Heart left ventricle (tissue), 16 donors: ENCODE results near the gene PLCL1. TPM values are rescaled to one million over a fixed set of nuclear protein-coding genes. Genes with fewer than 3 reads are reported as not detected.

Experiments
- ATAC-seq, 4 donors: fragments of 200-7000 bp; cut with Tn5 transposase; one replicate each; pipeline ENCODE4 v1.9.1; 2020 to 2022; ENCODE audit warnings: moderate library complexity in 4 of 4, mild to moderate bottlenecking in 3 of 4, moderate number of reproducible peaks in 1 of 4
- DNase-seq, 5 donors: peaks; one replicate each; pipeline ENCODE4 v3.0.0-alpha.2; 2020
- H3K27ac ChIP-seq, 12 donors: fragments of 200-600 bp; sonication (generic) in 4 of 12; one replicate each; pipeline versions ENCODE4 v1.5.0 to v1.8.0; 2016 to 2022; ENCODE audit warnings: mild to moderate bottlenecking in 2 of 12
- H3K27me3 ChIP-seq, 9 donors: fragments of 200-600 bp; sonication (generic) in 2 of 9; one replicate each; pipeline versions ENCODE4 v1.5.1 to v1.8.0; 2016 to 2022; ENCODE audit warnings: mild to moderate bottlenecking in 3 of 9
- H3K36me3 ChIP-seq, 9 donors: fragments of 200-600 bp; sonication (generic) in 2 of 9; one replicate each; pipeline versions ENCODE4 v1.5.0 to v1.8.0; 2018 to 2022; ENCODE audit warnings: mild to moderate bottlenecking in 2 of 9
- H3K4me1 ChIP-seq, 12 donors: fragments of 200-600 bp; sonication (generic) in 4 of 12; one replicate each; pipeline versions ENCODE4 v1.5.0 to v1.8.0; 2016 to 2022; ENCODE audit warnings: mild to moderate bottlenecking in 3 of 12
- H3K4me3 ChIP-seq, 12 donors: fragments of 200-600 bp; sonication (generic) in 4 of 12; one replicate each; pipeline versions ENCODE4 v1.5.0 to v1.8.0; 2017 to 2022; ENCODE audit warnings: mild to moderate bottlenecking in 9 of 12, moderate library complexity in 4 of 12
- H3K9me3 ChIP-seq, 12 donors: fragments of 200-600 bp; sonication (generic) in 4 of 12; one replicate each; pipeline versions ENCODE4 v1.5.0 to v1.8.0; 2016 to 2022; ENCODE audit warnings: mild to moderate bottlenecking in 1 of 12
- POLR2A ChIP-seq, 2 donors: fragments of 450-650 bp; IDR thresholded peaks; one replicate each; pipeline ENCODE4 v1.6.1; 2017; ENCODE audit warnings: antibody characterized with exemption in 2 of 2, mild to moderate bottlenecking in 2 of 2, moderate library complexity in 2 of 2
- WGBS, 4 donors: extraction: QIAGEN DNeasy Blood & Tissue Kit in 2 of 4; methylation state at CpG; one replicate each; pipeline versions ENCODE4 v1.1.5 to v1.1.7; 2013 to 2018; 5-methylcytosine and 5-hydroxymethylcytosine counted together
- intact Hi-C, 10 donors: fragments of 100-400 bp; cut with DNase I; formaldehyde crosslinking; loops; one replicate each; pipeline versions ENCODE4 v1.11.1 to v1.14.2; 2022
- polyA plus RNA-seq, 2 donors: library from polyadenylated mRNA; stranded (reverse); fragments of 200-250 nt; gene quantifications; one replicate each; pipeline ENCODE4 v1.2.3, GENCODE V29; 2013
- total RNA-seq, 9 donors: library from RNA; depleted of rRNA in 2 of 9; stranded (reverse); fragments of >200 nt in 2 of 9; fragmentation: NEBNext Ultra II Directional in 3 of 9; extraction: Animal tissue kit (Norgen Biotek cat#: 25700) in 3 of 9; gene quantifications; one replicate each; pipeline versions ENCODE4 v1.1.0 to v1.2.4, GENCODE V29; 2016 to 2023
- TF ChIP-seq, protein P1 (sequence below), 12 donors: fragments of 200-600 bp; sonication (generic) in 4 of 12; IDR thresholded peaks; one replicate each; pipeline versions ENCODE4 v1.5.0 to v1.8.0; 2018 to 2022; ENCODE audit warnings: antibody characterized with exemption in 12 of 12, mild to moderate bottlenecking in 5 of 12
- donor health status: ischemic (EF 13 %, LVEDD 7.1; RV severe dilation, severe dysfunction).
- donor health status: healthy with polysubstance abuse.
- donor health status: DM: no; HTN: yes; CAD: no.
- donor health status: DM: no; HTN: no; CAD: no.
- donor health status: ischemic (EF 25% LVEDD 6.9; RV normal size, moderate dysfunction).
- donor health status: ischemic (EF 25% LVEDD 5.7; RV mildly dilated, moderate dysfunction).
- donor health status: healthy.
- donor health status: DM: yes; HTN: yes; CAD: no.
- donor health status: ischemic (EF 35%, LVEDD 5.7; RV mildly dilated, moderate dysfunction).
- donor health status: nonischemic (EF 11% LVEDD 7.7; RV severe dilation, severe dysfunction).
- donor health status: DM: yes; HTN: yes; CAD: no.
- donor health status: PGD.
- donor health status: ischemic (EF 29% LVEDD 5.4; RV normal size, mild dysfunction).
- donor health status: nonischemic (EF 23%, LVEDD 6.1; RV moderate dilation, normal function).

The PLCL1 gene
- total and polyA plus RNA-seq, 11 donors = 22.0 to 126 (median 90.4) TPM

GRCh38 chr2:197996583-197996982 is 192.2 kb downstream of the PLCL1 start:
- intact Hi-C loops = loop anchor here in 1 of 10 donors (10.0 kb wide), 1 partner anchor 192 kb away; the partner anchor contains the start of gene PLCL1
- ATAC-seq (peak in 1 of 4 donors; percentile 31), DNase-seq (no peak)
- H3K9me3 ChIP-seq = no peaks in the 10 kb centered on the region
- H3K27me3 ChIP-seq = no peaks in the 10 kb centered on the region
- TF ChIP-seq POLR2A (IDR thresholded peaks at IDR 0.05) = no peak
- TF ChIP-seq, protein P1, sequence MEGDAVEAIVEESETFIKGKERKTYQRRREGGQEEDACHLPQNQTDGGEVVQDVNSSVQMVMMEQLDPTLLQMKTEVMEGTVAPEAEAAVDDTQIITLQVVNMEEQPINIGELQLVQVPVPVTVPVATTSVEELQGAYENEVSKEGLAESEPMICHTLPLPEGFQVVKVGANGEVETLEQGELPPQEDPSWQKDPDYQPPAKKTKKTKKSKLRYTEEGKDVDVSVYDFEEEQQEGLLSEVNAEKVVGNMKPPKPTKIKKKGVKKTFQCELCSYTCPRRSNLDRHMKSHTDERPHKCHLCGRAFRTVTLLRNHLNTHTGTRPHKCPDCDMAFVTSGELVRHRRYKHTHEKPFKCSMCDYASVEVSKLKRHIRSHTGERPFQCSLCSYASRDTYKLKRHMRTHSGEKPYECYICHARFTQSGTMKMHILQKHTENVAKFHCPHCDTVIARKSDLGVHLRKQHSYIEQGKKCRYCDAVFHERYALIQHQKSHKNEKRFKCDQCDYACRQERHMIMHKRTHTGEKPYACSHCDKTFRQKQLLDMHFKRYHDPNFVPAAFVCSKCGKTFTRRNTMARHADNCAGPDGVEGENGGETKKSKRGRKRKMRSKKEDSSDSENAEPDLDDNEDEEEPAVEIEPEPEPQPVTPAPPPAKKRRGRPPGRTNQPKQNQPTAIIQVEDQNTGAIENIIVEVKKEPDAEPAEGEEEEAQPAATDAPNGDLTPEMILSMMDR (IDR thresholded peaks at IDR 0.05) = no peak
- no peaks in the 10 kb centered on the region for H3K36me3 ChIP-seq
- no peak overlapping the region for H3K4me3 ChIP-seq
- no peak overlapping the region for H3K27ac ChIP-seq
- WGBS, 4 donors = 70 to 79% (median 76%) methylated on average over 2 of the region's 2 CpGs
- peaks cover 0 to 51% (median 24%) of the 10 kb centered on the region in 12 donors for H3K4me1 ChIP-seq

DNA sequence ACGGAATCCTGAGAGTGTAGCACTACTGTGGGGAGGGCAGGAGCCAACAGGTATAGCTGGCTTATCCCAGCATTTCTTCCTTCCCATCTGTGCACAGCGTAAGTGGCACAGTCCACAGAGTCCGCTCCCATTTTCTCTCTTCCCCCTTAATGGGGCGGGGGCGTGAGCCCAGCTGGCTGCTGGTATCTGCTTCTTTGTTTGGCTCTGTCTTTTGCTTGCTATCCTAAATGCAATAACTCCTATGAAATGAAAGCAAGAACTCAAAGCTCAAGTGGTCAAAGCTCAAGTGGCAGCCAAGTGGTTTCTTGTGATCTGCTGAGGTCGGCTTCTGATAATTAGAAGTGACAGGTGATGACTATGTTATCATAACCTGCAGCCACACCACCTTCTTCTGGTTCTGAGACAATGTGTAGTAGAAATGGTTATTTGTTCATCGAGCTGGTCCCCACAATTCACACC is 192.7 kb downstream of the PLCL1 start:
- Histone ChIP-seq H3K27me3 (no peaks in the 10 kb centered on the region), H3K27ac (no peak overlapping the region), H3K36me3 (no peaks in the 10 kb centered on the region), H3K4me3 (no peak overlapping the region), H3K9me3 (no peaks in the 10 kb centered on the region), H3K4me1 (peaks cover 0 to 49% (median 24%) of the 10 kb centered on the region in 12 donors)
- ATAC-seq = peak in 3 of 4 donors; percentile 23 to 37 (median 26)
- no peak for TF ChIP-seq POLR2A (IDR thresholded peaks at IDR 0.05)
- TF ChIP-seq, protein P1 (IDR thresholded peaks at IDR 0.05) = no peak
- intact Hi-C loops = loop anchor here in 1 of 10 donors (10.0 kb wide), 1 partner anchor 192 kb away; the partner anchor contains the start of gene PLCL1
- peak in 1 of 5 donors; percentile 54 for DNase-seq
- 60 to 77% (median 65%) methylated on average over 7 of the region's 7 CpGs for WGBS, 4 donors

- Histone ChIP-seq H3K4me1 (peaks cover 0 to 42% (median 24%) of the 10 kb centered on the region in 12 donors), H3K27me3 (no peaks in the 10 kb centered on the region), H3K27ac (no peak overlapping the region), H3K9me3 (no peaks in the 10 kb centered on the region), H3K4me3 (no peak overlapping the region), H3K36me3 (no peaks in the 10 kb centered on the region)
- intact Hi-C loops = loop anchor here in 1 of 10 donors (10.0 kb wide), 1 partner anchor 194 kb away; the partner anchor contains the start of gene PLCL1
- WGBS, 4 donors = 94 to 96% (median 95%) methylated on average over 3 of the region's 3 CpGs
- DNase-seq (no peak), ATAC-seq (no peak)
- TF ChIP-seq POLR2A (IDR thresholded peaks at IDR 0.05) = no peak
- TF ChIP-seq, protein P1 (IDR thresholded peaks at IDR 0.05) = no peak
Observed at GRCh38 chr2:197998702-197999101, 194.3 kb downstream of the PLCL1 start.

DNA sequence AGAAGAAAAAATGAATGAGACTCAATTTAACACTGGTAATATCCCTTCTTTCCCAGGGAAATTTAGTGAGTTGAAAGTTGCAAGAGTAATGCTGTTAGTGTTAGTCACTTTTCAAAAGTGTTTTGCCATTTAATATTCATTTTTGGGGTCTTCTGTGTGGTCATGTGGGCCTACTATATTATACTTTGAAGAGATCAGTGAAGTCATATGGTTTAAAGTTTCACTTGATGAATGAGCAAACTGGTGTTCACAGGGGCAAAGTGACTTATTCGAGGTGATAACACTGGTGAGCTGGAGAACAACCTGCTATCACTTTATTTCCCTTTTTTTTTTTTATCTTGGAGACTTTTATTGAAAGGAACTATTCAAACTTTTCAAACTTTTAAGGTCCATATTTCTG is 196.0 kb downstream of the PLCL1 start:
- WGBS, 4 donors = 48 to 84% (median 72%) methylated on average over 1 of the region's 1 CpG

More for the DNA sequence above, 196.0 kb downstream of the PLCL1 start:
- no peak overlapping the region for H3K4me3 ChIP-seq
- peaks cover 3 to 43% (median 23%) of the 10 kb centered on the region in 12 donors for H3K4me1 ChIP-seq
- no peak for DNase-seq
- ATAC-seq = no peak
- H3K27ac ChIP-seq = no peak overlapping the region
- TF ChIP-seq, protein P1 (IDR thresholded peaks at IDR 0.05) = no peak
- no peak for TF ChIP-seq POLR2A (IDR thresholded peaks at IDR 0.05)
- no peaks in the 10 kb centered on the region for H3K27me3 ChIP-seq
- intact Hi-C loops = no loop called here
- H3K9me3 ChIP-seq = no peaks in the 10 kb centered on the region
- no peaks in the 10 kb centered on the region for H3K36me3 ChIP-seq
